Caco-2 (cell line): Measurements from ENCODE around the gene RPS6KA6. TPM values are rescaled to one million over a fixed set of nuclear protein-coding genes. Genes with fewer than 3 reads are reported as not detected.
A peak's percentile ranks its signal among the peaks of the same experiment; 100 is the strongest.

ENCODE experiments used
- BruUV-seq: library from RNA; stranded (reverse); fragments of 400-500 nt; replicated peaks from 2 replicates; lab custom pipeline; 2021; lab: Mats Ljungman, UMichigan
- CTCF ChIA-PET: fragments of 300-600 bp; sonication (Branson Sonifier 250); formaldehyde crosslinking; loops from one replicate; lab custom pipeline; 2022; ENCODE audit warnings: antibody characterized with exemption; lab: Charles Lee
- POLR2A ChIA-PET: fragments of 300-600 bp; sonication (Branson Sonifier 250); formaldehyde crosslinking; loops from one replicate; lab custom pipeline; 2022; ENCODE audit warnings: antibody characterized with exemption; lab: Charles Lee
- DNase-seq, 2 experiments: peaks; one replicate each; pipeline versions ENCODE4 v3.0.0 to v3.0.0-alpha.2; 2020 to 2022
- H3K27me3 ChIP-seq: replicated peaks from 2 replicates; pipeline ENCODE4 v1.6.0; 2011; ENCODE audit warnings: low read length; ENCODE audit not compliant: control insufficient read depth, insufficient read depth
- H3K36me3 ChIP-seq: 2 replicates; pipeline ENCODE4 v1.5.1; 2011; ENCODE audit warnings: low read length; ENCODE audit not compliant: control insufficient read depth, insufficient read depth
- H3K4me1 ChIP-seq: fragments of 250-450 bp; sonication (Bioruptor Pico); 2 replicates; pipeline ENCODE4 v1.5.1; 2020; ENCODE audit warnings: mild to moderate bottlenecking
- H3K4me3 ChIP-seq: 2 replicates; pipeline ENCODE4 v1.5.1; 2011; ENCODE audit warnings: low read depth, mild to moderate bottlenecking, control low read depth, low read length
- H3K9me3 ChIP-seq: fragments of 250-450 bp; sonication (Bioruptor Pico); 2 replicates; pipeline ENCODE4 v1.5.1; 2020; ENCODE audit warnings: mild to moderate bottlenecking, moderate library complexity
- H3K27ac Mint-ChIP-seq: one replicate; pipeline ENCODE4 v1.8.0; 2022; ENCODE audit warnings: mixed read lengths; ENCODE audit not compliant: unreplicated experiment
- H3K27me3 Mint-ChIP-seq: one replicate; pipeline ENCODE4 v1.8.0; 2022; ENCODE audit warnings: mixed read lengths; ENCODE audit not compliant: insufficient read depth, unreplicated experiment
- H3K36me3 Mint-ChIP-seq: one replicate; pipeline ENCODE4 v1.8.0; 2022; ENCODE audit warnings: mild to moderate bottlenecking, mixed read lengths; ENCODE audit not compliant: insufficient read depth, unreplicated experiment
- H3K4me1 Mint-ChIP-seq: one replicate; pipeline ENCODE4 v1.8.0; 2022; ENCODE audit warnings: low read depth, mixed read lengths; ENCODE audit not compliant: unreplicated experiment
- H3K4me3 Mint-ChIP-seq: one replicate; pipeline ENCODE4 v1.8.0; 2022; ENCODE audit warnings: mild to moderate bottlenecking, moderate library complexity, mixed read lengths; ENCODE audit not compliant: unreplicated experiment
- H3K9me3 Mint-ChIP-seq: one replicate; pipeline ENCODE4 v1.8.0; 2022; ENCODE audit warnings: mixed read lengths; ENCODE audit not compliant: unreplicated experiment
- CTCF ChIP-seq, 2 experiments: fragments of 200-600 bp in 1 of 2; IDR thresholded peaks; 1 replicate in 1 of 2; 2 replicates in 1 of 2; pipeline versions ENCODE4 v1.5.1 to v1.8.0; 2011 to 2022; ENCODE audit warnings: antibody characterized with exemption in 1 of 2, control low read depth in 1 of 2, inconsistent platforms in 1 of 2, low read depth in 1 of 2, low read length in 1 of 2, mild to moderate bottlenecking in 1 of 2, moderate library complexity in 1 of 2; ENCODE audit not compliant: insufficient read depth in 1 of 2, severe bottlenecking in 1 of 2, unreplicated experiment in 1 of 2
- intact Hi-C: fragments of 100-400 bp; cut with micrococcal nuclease; formaldehyde crosslinking; loops from one replicate; pipeline ENCODE4 v1.10.0; 2022; ENCODE audit not compliant: unreplicated experiment
- microRNA-seq: library from miRNA; unstranded; fragments of <30 nt; microRNA quantifications from one replicate; pipeline ENCODE4 v1.2.0, GENCODE V29; 2022
- total RNA-seq: library from RNA; stranded (reverse); gene quantifications from 2 replicates; pipeline ENCODE4 v1.2.3, GENCODE V29; 2022

The RPS6KA6 gene
- total RNA-seq, 1 experiment from 2014 or later: 9.2 TPM

DNA sequence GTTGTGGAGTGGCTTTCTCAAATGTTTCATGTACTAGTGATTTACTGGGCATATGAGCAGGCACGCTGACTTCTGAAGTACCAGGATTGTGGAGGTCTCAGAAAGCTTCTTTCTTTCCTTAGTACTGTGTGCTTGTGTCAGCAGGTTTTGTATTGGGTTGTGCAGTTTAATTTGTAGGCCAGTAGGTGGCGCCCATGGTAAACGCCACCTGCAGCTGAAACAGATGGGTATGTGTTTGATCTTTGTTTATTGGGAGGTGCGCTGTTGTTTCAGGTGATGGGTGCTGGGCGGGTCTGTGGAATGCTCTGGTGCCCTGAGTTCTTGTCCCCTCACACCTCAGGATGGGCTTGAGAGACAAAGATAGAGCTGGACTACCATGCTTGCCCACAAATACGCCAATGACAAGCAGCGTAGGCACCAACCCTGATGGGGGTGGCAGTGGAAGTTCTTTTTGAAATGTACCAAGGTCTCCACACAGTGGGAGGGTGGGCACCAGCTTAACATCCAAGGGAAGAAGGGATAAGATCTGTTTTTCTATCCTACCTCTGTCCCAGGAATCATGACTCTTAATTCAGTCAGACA is 141.5 kb downstream of the RPS6KA6 start:
- ChIA-PET POLR2A (no interaction called here), CTCF (interaction anchor here (0.6 to 0.7 kb wide), 2 partner anchors 31 to 141 kb away, joined by 3 to 4 read pairs; partner anchors contain the start of gene RPS6KA6)
- H3K9me3 ChIP-seq: no peaks in the 10 kb centered on the region
- no peaks in the 10 kb centered on the region for H3K36me3 ChIP-seq
- H3K4me1 ChIP-seq: no peaks in the 10 kb centered on the region
- H3K27me3 ChIP-seq: no peaks in the 10 kb centered on the region
- H3K27ac Mint-ChIP-seq: peak overlapping the region; percentile 12
- DNase-seq: peak in 1 of 2 experiments; percentile 36
- H3K27me3 Mint-ChIP-seq: no peaks in the 10 kb centered on the region
- H3K4me3 ChIP-seq: no peak overlapping the region
- peak; percentile 49 to 57 for TF ChIP-seq CTCF (IDR thresholded peaks at IDR 0.05; ENCODE audit: insufficient read depth in 1 of 2, low read depth in 1 of 2, low read length in 1 of 2, severe bottlenecking in 1 of 2, unreplicated experiment in 1 of 2)
- intact Hi-C loops: loop anchor here (1.0 kb wide), 1 partner anchor 141 kb away; no protein-coding TSS in a partner anchor
- H3K36me3 Mint-ChIP-seq: no peaks in the 10 kb centered on the region
- BruUV-seq: no TSS peak
- no peak overlapping the region for H3K4me3 Mint-ChIP-seq
- peaks cover 7% of the 10 kb centered on the region for H3K4me1 Mint-ChIP-seq
- H3K9me3 Mint-ChIP-seq: no peaks in the 10 kb centered on the region

DNA sequence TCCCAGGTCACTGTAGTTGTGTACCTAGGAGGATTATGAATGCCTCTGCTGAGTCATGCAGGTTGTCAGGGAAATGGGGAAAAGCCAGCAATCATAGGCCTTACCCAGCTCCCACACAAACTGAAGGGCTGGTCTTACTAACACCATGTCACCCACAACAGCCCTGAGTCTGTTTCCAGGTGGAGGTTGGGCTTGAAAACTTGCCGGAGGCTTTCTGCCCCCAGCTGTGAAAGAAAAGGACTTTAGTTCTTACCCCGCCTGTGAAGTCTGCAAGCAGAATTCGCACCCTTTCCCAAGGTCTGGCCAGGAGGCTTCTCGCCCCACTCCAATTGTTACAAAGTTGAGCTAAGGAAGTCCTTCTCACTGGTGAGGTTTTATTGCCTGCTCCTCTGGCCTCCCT is 143.9 kb downstream of the RPS6KA6 start:
- Histone ChIP-seq H3K4me1 (no peaks in the 10 kb centered on the region), H3K4me3 (no peak overlapping the region), H3K27me3 (no peaks in the 10 kb centered on the region), H3K9me3 (no peaks in the 10 kb centered on the region), H3K36me3 (no peaks in the 10 kb centered on the region)
- no TSS peak for BruUV-seq
- Mint-ChIP-seq H3K27ac (no peak overlapping the region), H3K36me3 (no peaks in the 10 kb centered on the region), H3K9me3 (no peaks in the 10 kb centered on the region), H3K4me3 (no peak overlapping the region), H3K4me1 (peaks cover 7% of the 10 kb centered on the region), H3K27me3 (no peaks in the 10 kb centered on the region)
- ChIA-PET POLR2A (no interaction called here), CTCF (no interaction called here)
- intact Hi-C loops: no loop called here
- no peak for TF ChIP-seq CTCF (IDR thresholded peaks at IDR 0.05; ENCODE audit: insufficient read depth in 1 of 2, low read depth in 1 of 2, low read length in 1 of 2, severe bottlenecking in 1 of 2, unreplicated experiment in 1 of 2)
- DNase-seq: no peak

Small RNAs within 50 kb of the gene (microRNA-seq; reads per million reads assigned to microRNA genes)
- not detected for gene MIR548I4
